Endothelial cell of hepatic sinusoid (primary cell): ENCODE measurements around the gene IFIT1.

Experiments used
- in situ Hi-C: cut with HindIII; loops from 2 replicates; pipeline ENCODE4 v1.10.0; 2017; ENCODE audit warnings: low sequenced_read_pairs

IFIT1 gene

DNA sequence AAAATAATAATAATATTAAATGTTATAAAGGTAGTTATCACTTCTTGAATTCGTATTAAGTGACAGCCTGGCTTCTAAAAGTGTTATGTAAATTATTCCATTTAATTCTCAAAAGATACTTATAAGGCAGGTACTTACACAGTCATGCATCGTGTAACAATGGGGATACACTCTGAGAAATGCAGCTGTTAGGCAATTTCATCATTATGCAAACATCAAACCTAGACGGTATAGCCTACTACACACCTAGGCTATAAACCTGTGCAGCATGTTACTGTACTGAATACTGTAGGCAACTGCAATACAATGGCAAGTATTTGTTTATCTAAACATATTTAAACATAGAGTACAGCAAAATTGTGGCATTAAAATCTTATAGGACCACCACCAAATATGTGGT is 1.5 kb downstream of the IFIT1 start:
- in situ Hi-C loops: no loop called here

DNA sequence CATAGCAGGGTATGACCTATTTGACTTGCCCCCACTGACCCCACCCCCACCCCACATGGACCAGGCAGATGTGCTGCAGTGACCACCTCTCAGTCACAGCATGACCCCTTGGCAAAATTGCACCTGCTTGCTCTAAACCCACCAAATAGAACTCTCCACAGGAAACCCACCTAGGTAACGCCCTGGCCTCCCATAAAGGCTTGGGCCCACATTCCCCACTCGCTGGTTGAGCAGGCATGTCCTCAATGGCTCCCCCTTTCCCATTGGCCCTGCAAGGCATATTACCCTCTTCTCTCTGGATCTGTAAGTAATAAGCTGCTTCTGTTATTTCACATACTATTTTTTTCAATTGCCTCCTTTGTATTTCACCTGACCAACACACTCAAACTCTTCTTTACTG is 2.7 kb downstream of the IFIT1 start:
- in situ Hi-C loops: no loop called here

DNA sequence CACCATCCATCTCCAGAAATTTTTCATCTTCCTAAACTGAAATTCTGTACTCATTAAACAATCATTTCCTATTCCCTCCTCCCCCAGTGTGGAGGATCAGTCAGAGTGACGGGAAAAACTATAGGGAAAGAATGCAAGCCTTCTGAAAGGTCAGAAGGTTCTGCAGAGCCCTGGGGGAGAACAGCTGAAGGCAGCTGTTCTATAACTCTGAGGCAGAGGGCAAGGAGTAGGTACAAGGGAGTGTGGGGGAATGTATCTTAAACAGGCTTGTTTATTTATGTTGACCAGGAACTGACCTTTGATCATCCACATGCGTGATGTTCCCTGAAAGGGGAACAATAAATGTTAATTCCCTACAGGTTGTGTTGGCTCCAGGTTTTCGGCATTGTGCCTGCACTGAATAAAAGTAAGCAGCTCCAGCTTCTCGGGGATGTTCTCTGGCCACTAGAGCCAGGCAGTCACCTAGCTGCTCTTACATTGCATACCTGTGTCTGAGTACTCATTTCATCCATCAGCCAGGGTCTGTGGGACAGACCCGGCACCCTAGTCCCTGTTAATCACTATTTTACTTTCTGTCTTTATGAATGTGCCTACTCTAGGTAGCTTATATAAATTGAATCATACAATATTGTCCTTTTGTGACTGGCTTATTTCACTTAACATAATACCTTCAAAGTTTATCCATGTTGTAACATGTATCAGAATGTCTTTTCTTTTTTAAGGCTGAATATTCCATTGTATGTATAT is 5.8 kb downstream of the IFIT1 start:
- in situ Hi-C loops: no loop called here

DNA sequence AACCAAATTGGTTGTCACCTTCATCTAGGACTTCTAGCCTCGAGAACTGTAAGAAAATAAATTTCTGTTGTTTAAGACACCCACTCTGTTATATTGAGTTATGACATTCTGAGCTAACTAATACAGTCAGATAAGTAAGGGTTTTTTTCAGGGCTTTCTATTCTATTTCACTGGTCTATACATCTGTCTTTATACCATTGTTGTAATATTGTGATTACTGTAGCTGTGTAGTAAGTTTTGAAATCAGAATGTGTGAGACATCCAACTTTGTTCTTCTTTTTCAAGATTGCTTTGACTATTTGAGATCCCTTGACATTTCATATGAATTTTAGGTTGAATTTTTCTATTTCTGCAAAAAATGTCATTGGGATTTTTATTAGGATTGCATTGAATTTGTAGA is 7.5 kb downstream of the IFIT1 start:
- in situ Hi-C loops: loop anchor here (25.0 kb wide), 1 partner anchor 1187 kb away; no protein-coding TSS in a partner anchor

DNA sequence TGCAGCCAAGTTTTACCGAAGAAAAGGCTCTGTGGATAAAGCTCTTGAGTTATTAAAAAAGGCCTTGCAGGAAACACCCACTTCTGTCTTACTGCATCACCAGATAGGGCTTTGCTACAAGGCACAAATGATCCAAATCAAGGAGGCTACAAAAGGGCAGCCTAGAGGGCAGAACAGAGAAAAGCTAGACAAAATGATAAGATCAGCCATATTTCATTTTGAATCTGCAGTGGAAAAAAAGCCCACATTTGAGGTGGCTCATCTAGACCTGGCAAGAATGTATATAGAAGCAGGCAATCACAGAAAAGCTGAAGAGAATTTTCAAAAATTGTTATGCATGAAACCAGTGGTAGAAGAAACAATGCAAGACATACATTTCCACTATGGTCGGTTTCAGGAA is 10.6 kb downstream of the IFIT1 start:
- in situ Hi-C loops: loop anchor here (25.0 kb wide), 1 partner anchor 1184 kb away; no protein-coding TSS in a partner anchor

DNA sequence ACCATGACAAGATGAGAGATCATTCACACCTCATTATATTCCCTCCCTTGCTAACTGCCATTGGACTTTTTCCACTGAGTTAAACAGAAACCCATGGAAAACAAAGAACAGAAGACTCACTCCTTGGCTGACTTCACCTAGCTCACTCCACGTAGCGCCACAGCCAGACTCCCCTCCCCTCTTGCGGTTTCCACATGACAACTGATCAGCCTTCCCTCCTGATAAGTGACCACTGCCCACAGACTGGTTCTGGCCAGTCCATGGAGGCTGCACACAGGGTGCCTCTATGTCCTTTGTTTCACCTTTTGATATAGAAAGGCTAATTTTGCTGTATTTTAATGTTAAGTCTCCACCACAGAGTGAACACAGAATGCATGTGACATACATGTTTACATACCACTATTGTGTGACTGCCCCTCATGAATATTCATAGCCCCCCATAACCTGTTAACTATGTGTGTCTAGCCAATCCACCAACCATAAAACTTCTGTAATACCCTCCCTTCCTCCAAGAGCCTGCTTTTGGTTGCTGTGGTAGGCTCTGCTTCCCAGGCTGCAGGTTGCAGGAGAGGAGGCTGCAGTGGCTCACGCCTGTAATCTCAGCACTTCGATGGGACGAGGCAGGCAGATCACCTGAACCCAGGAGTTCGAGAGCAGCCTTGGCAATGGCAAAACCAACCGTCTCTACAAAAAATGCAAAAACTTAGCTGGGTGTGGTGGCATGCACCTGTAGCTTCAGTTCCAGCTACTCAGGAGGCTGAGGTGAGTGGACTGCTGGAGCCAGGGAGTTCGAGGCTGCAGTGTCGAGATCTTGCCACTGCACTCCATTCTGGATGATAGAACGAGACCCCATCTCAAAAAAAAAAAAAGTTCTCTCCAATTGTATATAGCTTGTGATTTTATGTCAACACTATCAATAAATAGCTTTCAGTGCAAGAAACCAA is 12.0 kb downstream of the IFIT1 start:
- in situ Hi-C loops: loop anchor here (25.0 kb wide), 1 partner anchor 1183 kb away; no protein-coding TSS in a partner anchor

DNA sequence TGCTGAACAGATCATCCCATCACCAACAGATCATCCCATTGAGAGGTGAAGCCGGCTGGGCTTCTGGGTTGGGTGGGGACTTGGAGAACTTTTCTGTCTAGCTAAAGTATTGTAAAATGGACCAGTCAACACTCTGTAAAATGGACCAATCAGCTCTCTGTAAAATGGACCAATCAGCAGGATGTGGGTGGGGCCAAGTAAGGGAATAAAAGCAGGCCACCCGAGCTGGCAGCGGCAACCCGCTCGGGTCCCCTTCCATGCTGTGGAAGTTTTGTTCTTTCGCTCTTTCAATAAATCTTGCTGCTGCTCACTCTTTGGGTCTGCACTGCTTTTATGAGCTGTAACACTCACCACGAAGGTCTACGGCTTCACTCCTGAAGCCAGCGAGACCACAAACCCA is 13.8 kb downstream of the IFIT1 start:
- in situ Hi-C loops: loop anchor here (25.0 kb wide), 1 partner anchor 1181 kb away; no protein-coding TSS in a partner anchor

DNA sequence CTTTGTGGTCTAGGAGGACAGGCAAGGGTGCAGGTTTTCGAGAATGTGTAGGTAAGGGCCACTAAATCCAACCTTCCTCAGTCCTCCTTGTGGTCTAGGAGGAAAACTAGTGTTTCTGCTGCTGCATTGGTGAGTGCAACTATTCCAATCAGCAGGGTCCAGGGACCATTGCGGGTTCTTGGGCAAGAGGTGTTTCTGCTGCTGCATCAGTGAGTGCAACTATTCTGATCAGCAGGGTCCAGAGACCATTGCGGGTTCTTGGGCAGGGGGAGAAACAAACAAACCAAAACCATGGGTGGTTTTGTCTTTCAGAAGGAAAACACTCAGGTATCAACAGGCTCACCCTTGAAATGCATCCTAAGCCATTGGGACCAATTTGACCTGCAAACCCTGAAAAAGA is 15.4 kb downstream of the IFIT1 start:
- in situ Hi-C loops: loop anchor here (25.0 kb wide), 1 partner anchor 1180 kb away; no protein-coding TSS in a partner anchor

DNA sequence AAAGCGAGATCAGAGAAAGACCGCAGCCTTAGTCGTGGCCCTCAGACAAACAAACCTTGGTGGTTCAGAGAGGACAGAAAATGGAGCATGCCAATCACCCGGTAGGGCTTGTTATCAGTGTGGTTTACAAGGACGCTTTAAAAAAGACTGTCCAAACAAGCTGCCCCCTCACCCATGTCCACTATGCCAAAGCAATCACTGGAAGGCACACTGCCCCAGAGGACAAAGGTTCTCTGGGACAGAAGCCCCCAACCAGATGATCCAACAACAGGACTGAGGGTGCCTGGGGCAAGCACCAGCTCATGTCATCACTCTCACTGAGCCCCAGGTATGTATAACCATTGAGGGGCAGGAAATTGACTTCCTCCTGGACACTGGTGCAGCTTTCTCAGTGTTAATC is 16.9 kb downstream of the IFIT1 start:
- in situ Hi-C loops: loop anchor here (25.0 kb wide), 1 partner anchor 1178 kb away; no protein-coding TSS in a partner anchor

DNA sequence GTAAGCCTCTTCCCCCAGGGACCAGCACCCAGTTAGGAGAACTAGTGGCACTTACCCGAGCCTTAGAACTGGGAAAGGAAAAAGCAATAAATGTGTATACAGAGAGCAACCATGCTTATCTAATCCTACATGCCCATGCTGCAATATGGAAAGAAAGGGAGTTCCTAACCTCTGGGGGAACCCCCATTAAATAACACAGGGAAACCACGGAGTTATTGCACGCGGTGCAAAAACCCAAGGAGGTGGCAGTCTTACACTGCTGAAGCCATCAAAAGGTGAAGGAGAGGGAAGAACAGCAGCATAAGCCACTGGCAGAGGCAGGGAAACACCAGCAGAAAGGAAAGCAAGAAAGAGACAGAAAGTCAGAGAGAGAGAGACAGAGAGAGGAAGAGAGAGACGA is 18.1 kb downstream of the IFIT1 start:
- in situ Hi-C loops: loop anchor here (25.0 kb wide), 1 partner anchor 1177 kb away; no protein-coding TSS in a partner anchor

DNA sequence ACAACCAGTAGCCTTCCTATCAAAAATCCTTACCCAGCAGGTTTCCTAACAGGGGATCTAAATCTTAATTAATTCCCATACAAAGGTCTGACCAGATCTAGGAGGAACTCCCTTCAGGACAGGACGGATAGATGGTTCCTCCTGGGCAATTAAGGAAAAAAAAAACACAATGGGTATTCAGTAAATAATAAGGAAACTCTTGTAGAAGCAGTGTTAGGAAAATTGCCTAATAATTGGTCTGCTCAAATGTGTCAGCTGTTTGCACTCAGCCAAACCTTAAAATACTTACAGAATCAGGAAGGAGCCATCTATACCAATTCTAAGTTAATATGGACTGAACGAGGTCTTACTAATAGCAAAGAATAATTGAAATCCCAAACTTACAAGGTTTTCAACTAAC is 18.7 kb downstream of the IFIT1 start:
- in situ Hi-C loops: loop anchor here (25.0 kb wide), 1 partner anchor 1176 kb away; no protein-coding TSS in a partner anchor

DNA sequence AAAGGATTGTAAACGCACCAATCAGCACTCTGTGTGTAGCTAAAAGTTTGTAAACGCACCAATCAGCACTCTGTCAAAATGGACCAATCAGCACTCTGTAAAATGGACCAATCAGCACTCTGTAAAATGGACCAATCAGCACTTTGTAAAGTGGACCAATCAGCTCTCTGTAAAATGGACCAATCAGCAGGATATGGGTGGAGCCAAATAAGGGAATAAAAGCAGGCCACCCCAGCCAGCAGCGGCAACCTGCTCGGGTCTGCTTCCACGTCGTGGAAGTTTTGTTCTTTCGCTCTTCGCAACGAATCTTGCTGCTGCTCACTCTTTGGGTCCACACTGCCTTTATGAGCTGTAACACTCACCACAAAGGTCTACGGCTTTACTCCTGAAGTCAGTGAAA is 19.9 kb downstream of the IFIT1 start:
- in situ Hi-C loops: loop anchor here (25.0 kb wide), 1 partner anchor 1175 kb away; no protein-coding TSS in a partner anchor

DNA sequence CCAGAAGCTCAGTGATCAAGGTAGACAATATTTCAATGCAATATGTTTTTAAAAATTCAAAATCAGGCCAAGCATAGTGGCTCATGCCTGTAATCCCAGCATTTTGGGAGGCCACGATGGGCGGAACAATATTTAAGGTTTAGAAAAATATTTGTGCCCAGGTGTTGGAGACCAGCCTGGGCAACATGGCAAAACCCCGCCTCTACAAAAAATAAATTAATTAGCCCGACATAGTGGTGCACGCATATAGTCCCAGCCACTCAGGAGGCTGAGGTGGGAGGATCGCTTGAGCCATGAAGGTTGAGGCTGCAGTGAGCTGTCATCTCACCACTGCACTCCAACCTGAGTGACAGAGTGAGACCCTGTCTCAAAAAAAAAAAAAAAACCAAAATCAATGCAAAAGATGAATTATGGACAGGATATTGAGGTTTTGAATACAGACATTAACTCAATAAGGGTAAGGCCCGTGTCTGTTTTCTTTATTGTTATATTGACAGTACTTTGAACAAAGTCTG is 21.0 kb downstream of the IFIT1 start:
- in situ Hi-C loops: loop anchor here (25.0 kb wide), 1 partner anchor 1174 kb away; no protein-coding TSS in a partner anchor

DNA sequence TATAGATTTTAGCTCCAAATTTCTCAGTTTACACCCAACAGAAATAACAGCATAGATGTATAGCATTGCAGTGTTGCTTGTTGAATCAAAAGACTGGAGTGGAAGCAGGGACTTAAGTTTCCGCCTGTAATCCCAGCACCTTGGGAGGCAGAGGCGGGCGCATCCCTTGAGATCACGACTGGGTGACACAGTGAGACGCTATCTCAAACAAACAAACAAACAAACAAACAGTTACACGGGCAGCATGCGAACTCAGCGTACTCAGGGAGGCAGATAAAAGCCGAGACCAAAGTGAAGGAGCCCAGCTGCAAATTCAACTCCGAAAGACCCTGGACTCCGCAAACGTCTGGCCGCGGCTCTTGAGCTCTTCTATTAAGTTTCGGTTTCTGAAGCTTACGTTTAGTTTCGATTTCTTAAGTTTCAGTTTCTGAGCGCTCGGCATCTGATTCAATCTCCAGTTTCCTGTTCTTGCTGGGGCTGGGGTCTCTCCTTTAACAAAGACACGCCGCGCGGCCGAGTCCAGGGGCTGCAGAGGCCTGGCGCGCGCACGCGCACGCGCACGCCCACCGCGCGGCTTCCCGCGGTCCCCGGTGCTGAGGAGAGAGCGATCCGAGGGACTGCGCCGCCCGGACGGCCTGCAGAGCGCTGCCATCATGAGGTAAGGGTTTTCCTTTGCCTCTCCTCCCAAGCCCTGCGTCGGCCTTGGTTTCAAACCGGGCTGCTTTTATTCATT is 21.9 kb downstream of the IFIT1 start, which contains the start of gene IFIT5:
IFIT5 (plus strand) TSS at position 423 of the 733 bp plus-strand sequence; CDS start at position 654, 231 bp downstream.
- in situ Hi-C loops: loop anchor here (25.0 kb wide), 1 partner anchor 1173 kb away; no protein-coding TSS in a partner anchor

DNA sequence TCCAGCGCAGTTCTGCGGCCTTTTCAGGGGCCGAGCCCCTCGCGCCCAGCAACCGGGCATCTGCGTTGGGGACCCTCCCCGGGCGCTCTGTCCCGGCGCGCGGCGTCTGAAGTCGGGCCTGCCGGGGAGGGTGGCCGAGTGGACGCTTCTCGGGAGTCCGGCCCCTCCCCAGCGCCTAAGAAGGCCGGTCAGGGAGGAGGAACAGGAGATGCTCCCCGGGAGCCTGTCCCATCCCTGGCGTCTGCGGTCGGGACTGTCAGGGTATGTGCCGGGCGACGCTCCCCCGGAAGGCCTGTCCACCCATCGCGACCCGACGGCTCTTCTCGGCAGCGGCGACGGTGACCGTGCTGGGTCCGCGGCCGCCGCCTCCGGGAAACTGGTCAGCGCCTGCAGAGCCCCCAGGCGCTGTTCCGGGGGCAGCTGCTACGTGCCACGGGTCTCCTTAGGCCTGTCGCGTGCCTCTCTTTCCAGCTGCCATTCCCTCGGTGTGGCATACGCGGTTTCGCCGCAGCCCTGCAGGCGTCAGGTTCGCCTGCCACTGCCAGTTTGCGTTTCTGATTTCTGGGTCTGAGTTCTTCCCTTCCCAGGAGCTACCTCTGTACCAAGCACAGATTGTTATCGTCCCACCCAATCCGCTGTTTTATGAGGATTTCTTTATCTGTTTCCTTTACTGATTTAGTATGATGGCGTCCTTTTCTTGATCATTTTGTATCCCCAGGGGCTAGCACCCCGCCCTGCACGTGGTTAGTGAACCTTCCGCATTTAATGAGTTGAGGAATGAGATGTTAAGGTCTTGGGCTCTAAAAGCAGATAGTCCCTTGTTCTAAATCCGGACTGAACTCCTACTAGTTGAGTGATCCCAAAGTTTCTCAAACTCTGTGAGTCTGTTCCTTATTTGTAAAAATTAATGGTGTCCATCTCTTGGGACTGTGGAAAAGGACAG is 22.7 kb downstream of the IFIT1 start:
- in situ Hi-C loops: loop anchor here (25.0 kb wide), 1 partner anchor 1172 kb away; no protein-coding TSS in a partner anchor

DNA sequence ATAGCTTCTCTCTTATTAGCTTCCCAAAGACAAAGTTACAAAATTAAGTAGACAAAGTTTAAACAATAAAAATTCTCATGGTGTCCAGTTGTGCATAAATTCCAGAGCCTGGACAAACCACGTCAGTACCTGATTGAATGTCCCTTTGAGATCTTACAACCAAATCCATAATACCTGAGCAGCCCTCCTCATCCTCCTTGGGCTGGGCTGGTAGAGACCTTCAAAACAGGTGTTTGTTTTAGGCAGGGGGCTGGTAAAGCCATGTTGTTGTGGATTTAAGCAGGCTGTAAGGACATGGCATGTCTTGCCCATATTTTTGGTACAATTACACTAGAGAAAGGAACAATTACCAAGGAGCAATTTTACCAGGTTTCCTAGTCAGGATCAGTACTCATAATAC is 24.0 kb downstream of the IFIT1 start:
- in situ Hi-C loops: loop anchor here (25.0 kb wide), 1 partner anchor 1171 kb away; no protein-coding TSS in a partner anchor

DNA sequence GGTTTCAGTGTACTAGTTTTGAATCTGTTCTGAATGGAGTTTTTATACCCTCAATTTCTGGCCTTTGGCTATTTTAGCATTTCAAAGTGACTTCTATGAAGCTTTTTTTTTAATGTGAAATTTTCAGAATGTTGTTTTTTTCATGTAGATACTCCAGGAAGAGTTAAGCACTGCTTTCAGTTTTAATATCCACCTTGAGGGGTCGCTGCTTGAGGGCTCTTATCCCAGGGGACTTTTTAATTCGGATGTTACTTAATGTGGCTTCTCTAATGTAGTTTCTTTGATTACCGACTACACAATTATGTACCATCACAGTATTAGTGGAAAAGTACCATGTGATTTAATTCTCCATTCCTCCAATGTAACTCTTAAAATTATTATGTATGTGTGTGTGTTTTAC is 27.1 kb downstream of the IFIT1 start:
- in situ Hi-C loops: loop anchor here (25.0 kb wide), 1 partner anchor 1168 kb away; no protein-coding TSS in a partner anchor

DNA sequence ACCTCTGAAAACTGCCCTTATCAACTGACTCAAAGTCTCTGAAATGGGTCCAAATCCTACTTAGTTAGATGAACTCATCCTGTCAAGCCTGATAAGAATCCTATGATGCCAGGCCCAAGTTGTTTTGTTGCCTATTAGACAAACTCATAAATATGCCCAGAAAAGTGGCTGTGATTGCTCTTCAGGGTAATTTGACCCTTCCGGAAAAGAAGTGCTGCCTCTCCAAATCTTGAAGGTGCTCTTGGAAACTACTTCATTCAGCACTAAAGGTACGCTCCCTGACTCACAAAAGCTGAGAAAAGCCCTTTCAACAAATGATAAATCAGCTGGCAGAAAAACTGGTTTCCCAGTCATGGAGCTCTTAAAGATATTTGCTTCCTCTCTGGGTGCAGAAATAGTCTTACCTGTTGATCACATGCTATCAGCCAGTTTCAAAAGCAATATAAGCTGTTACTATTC is 28.6 kb downstream of the IFIT1 start:
- in situ Hi-C loops: loop anchor here (25.0 kb wide), 1 partner anchor 1166 kb away; no protein-coding TSS in a partner anchor
